CD4-positive, alpha-beta T cell treated with Interferon alpha-2 for 1 hour (primary cell): Measurements from ENCODE around the gene MT1F.
"Not testable (repeated sequence)": the region's sequence is repeated elsewhere in the genome, so short reads cannot be mapped to it uniquely, and the experiment has no call there.

Source experiments
- DNase-seq, 2 donors: peaks; one replicate each; pipeline ENCODE4 v3.0.0-alpha.2; 2020 to 2022

MT1F gene

DNA sequence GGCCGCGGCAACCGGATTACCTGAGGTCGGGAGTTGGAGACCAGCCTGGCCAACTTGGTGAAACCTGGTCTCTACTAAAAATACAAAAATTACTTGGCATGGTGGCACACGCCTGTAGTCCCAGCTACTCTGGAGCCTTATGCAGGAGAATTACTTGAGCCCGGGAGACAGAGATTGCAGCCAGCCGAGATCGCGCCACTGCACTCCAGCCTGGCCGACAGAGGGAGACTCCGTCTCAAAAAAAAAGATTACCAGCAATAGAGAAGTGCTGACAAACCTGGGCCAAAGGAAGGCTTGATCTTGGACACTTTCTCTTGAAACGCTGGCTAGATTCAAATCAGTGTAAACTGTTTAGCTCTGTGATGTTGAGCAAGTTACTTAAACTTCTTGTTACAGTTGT is 16.2 kb downstream of the MT1F start:
- DNase-seq, result peak; percentile 12 to 36

DNA sequence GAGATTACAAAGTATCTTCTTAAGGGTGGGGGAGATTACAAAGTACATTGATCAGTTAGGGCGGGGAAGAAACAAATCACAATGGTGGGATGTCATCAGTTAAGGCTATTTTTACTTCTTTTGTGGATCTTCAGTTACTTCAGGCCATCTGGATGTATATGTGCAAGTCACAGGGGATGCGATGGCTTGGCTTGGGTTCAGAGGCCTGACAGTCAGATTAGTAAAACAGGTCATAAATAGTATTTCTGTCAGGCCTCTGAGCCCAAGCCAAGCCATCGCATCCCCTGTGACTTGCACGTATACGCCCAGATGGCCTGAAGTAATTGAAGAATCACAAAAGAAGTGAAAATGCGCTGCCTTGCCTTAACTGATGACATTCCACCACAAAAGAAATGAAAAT is 16.8 kb downstream of the MT1F start:
- not testable (repeated sequence) for DNase-seq

DNA sequence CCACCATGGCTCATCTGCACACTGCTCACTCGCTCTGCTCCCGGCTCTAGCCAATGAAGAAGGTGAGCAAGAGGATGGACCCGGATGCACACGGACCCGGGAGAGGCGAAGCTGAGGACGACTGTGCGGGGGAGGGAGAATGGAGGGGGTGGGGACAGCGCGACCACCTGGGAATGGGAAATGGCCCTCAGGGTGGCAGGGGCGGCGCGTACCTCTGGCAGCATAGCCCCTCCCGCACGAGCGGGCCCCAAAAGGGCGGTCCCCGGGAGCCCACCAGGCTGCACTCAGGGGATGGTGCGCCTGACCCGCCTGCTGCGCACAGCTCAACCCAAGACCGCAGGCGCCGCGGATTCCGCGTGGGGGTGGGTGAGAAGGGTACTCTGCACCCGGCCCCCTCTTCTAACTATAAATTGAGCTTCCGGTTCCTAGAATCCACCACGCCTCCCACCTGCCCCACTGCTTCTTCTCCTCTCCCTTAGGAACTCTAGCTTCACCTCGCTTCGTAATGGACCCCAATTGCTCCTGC is 18.0 kb downstream of the MT1F start:
- DNase-seq, result peak; percentile 32 to 51

- DNase-seq, result no peak
Observed at GRCh38 chr16:56677474-56677873, 19.7 kb downstream of the MT1F start.

DNA sequence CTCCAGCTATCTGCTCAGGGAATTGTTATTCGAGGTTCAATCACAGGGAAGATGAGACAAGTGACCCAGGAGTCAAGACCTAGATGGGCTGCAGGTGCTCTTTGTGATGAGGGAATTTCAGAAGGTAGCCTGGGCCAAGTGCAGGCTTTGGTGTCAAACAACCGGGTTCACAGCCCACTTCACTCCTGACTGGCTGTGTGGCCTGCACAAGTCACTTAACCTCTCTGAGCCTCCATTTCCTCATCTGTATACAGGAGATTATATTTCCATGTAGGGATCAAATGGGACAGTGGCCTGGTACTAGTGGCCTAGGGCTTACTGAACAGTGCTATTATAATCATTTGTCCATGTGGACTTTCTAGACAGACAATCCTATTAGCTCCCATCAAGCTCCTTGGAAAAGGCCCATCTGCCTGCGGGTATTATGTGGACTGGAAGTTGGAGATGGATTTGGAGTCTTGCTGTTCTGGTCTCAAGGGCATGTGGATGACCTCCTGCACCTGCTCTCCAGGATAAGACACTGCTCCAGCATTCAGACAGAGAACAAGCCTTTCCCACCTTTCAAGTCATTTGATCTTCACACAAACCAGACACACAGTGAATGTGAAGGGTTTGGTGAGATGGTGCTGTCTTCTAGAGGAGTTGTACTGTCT is 21.4 kb downstream of the MT1F start:
- no peak for DNase-seq

- DNase-seq, result no peak
Observed at GRCh38 chr16:56679818-56680217, 22.1 kb downstream of the MT1F start.

- peak; percentile 85 to 90 for DNase-seq
Observed at GRCh38 chr16:56681939-56682702, 24.4 kb downstream of the MT1F start, which contains the start of gene MT1X. TSS of gene MT1X (plus strand) at chr16:56682470. CDS start at chr16:56682541, 71 bp downstream.

- DNase-seq, result no peak
Observed at GRCh38 chr16:56682703-56683397, 25.1 kb downstream of the MT1F start.

GRCh38 chr16:56683424-56684172 is 25.8 kb downstream of the MT1F start:
- no peak for DNase-seq

- DNase-seq, result no peak
Observed at GRCh38 chr16:56684256-56684925, 26.6 kb downstream of the MT1F start.

- DNase-seq, result no peak
Observed at GRCh38 chr16:56684926-56685590, 27.3 kb downstream of the MT1F start.

- DNase-seq, result no peak
Observed at GRCh38 chr16:56686758-56687157, 29.0 kb downstream of the MT1F start.

GRCh38 chr16:56688762-56689161 is 31.0 kb downstream of the MT1F start:
- no peak for DNase-seq

DNA sequence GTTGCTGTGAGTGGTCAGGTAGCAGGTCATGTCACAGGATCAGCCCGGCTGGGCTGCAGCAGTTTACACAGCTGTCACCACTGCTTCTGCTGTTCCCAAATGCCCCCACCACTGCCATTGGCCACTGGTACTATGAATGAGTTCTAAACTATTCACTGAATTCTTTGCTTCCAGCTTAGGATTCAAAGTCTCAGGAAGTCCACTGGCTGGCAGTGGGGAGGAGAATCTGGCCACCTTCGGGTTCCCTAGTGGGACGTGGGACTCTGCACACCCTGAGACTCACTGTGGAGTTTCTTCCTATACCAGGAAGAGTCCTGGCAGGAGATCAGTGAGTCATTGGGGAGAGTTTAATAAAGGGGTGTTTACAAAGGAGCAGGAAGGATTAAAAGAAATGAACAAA is 31.4 kb downstream of the MT1F start:
- DNase-seq, result no peak

GRCh38 chr16:56690420-56691122 is 32.8 kb downstream of the MT1F start:
- no peak for DNase-seq

GRCh38 chr16:56691885-56692284 is 34.1 kb downstream of the MT1F start:
- DNase-seq, result no peak

GRCh38 chr16:56695246-56695645 is 37.5 kb downstream of the MT1F start:
- DNase-seq, result no peak

DNA sequence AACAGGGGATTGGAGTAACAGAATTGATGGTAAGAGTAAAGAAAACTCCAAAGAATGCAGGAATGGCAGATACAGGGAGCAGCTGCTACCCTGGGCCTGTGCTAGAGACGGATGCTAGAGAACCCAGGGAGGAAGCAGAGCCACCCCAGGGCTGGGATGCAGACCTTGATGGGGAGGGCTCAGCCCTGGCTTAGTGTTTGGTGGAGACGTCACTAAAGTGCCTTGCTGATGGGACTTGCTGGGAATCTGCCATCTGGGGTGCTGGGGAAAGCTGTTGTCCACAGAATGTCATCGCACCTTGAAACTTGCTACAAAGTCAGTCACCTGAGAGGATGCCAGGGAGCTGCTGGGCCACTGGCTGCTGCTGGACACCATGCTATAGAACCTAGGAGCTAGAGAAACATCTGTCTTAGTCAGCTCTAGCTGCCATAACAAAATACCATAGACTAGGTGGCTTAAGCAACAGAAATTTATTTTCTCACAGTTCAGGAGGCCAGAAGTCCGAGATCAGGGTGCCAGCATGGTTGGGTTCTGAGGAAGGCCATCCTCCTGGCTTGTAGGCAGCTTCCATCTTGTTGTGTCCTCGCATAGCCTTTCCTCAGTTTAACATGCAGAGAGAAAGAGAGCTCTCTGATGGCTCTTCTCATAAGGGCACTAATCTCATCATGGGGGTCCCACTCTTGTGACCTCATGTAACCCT is 39.8 kb downstream of the MT1F start:
- no peak for DNase-seq

GRCh38 chr16:56700195-56700594 is 42.4 kb downstream of the MT1F start:
- DNase-seq, result no peak

DNA sequence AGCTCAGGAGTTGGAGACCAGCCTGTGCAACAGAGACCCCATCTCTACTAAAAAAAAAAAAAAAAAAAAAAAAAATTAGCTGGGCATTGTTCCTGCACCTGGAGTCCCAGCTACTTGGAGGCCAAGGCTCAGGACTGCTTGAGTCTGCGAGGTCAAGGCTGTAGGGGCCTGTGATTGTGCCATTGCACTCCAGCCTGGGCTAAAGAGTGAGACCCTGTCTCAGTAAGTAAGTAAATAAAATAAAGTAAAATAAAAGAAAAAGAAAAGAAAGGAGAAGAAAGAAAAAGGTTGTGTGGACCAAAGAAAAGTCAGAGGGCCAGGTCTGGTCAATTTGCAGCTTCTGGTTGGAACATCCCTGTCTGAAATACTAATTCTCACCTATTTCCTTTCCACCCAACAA is 42.9 kb downstream of the MT1F start:
- no peak for DNase-seq
